CD8-positive, alpha-beta memory T cell (primary cell): ENCODE results near the gene DAB1. TPM values are rescaled to one million over a fixed set of nuclear protein-coding genes. Genes with fewer than 3 reads are reported as not detected.

ENCODE experiments used
- CTCF ChIA-PET: fragments of 350-600 bp; sonication (Branson Sonifier 250); formaldehyde crosslinking; loops from one replicate; lab custom pipeline; 2021; ENCODE audit warnings: antibody characterized with exemption; lab: Charles Lee
- POLR2A ChIA-PET: fragments of 350-600 bp; sonication (Branson Sonifier 250); formaldehyde crosslinking; loops from one replicate; lab custom pipeline; 2021; ENCODE audit warnings: antibody characterized with exemption; lab: Charles Lee
- DNase-seq, 5 donors: peaks; one replicate each; pipeline versions ENCODE4 v3.0.0 to v3.0.0-alpha.2; 2020 to 2022; ENCODE audit warnings: mixed read lengths in 1 of 5
- H3K27ac ChIP-seq: one replicate; pipeline ENCODE4 v1.7.0; 2013; ENCODE audit warnings: low read depth, mild to moderate bottlenecking, low read length, moderate library complexity
- H3K27me3 ChIP-seq: 2 replicates; pipeline ENCODE4 v1.7.0; 2013; ENCODE audit warnings: low read length, mild to moderate bottlenecking; ENCODE audit not compliant: insufficient read depth, poor library complexity, severe bottlenecking
- H3K36me3 ChIP-seq: 2 replicates; pipeline ENCODE4 v1.7.0; 2013; ENCODE audit warnings: mild to moderate bottlenecking, low read length, moderate library complexity; ENCODE audit not compliant: insufficient read depth
- H3K4me1 ChIP-seq: 2 replicates; pipeline ENCODE4 v1.7.0; 2013; ENCODE audit warnings: mild to moderate bottlenecking, low read length, moderate library complexity; ENCODE audit not compliant: insufficient read depth
- H3K4me3 ChIP-seq: 2 replicates; pipeline ENCODE4 v1.7.0; 2013; ENCODE audit warnings: mild to moderate bottlenecking, low read length
- H3K9me3 ChIP-seq: 2 replicates; pipeline ENCODE4 v1.7.0; 2013; ENCODE audit warnings: mild to moderate bottlenecking, low read length
- H3K27ac Mint-ChIP-seq, 8 donors: one replicate each; pipeline ENCODE4 v1.8.0; 2020 to 2021; ENCODE audit warnings: mixed read lengths in 8 of 8, mild to moderate bottlenecking in 6 of 8, inconsistent platforms in 3 of 8, moderate library complexity in 3 of 8
- H3K27me3 Mint-ChIP-seq, 2 donors: one replicate each; pipeline ENCODE4 v1.8.0; 2020 to 2021; ENCODE audit warnings: mixed read lengths in 2 of 2, mild to moderate bottlenecking in 1 of 2, moderate library complexity in 1 of 2
- H3K36me3 Mint-ChIP-seq, 3 donors: one replicate each; pipeline ENCODE4 v1.8.0; 2020 to 2021; ENCODE audit warnings: mixed read lengths in 3 of 3, inconsistent platforms in 1 of 3, mild to moderate bottlenecking in 1 of 3
- H3K4me1 Mint-ChIP-seq, 3 donors: one replicate each; pipeline ENCODE4 v1.8.0; 2020 to 2021; ENCODE audit warnings: mixed read lengths in 3 of 3, inconsistent platforms in 1 of 3, mild to moderate bottlenecking in 1 of 3
- H3K4me3 Mint-ChIP-seq, 7 donors: one replicate each; pipeline ENCODE4 v1.8.0; 2020 to 2021; ENCODE audit warnings: mixed read lengths in 7 of 7, mild to moderate bottlenecking in 6 of 7, moderate library complexity in 4 of 7, inconsistent platforms in 2 of 7
- H3K9me3 Mint-ChIP-seq, 5 donors: one replicate each; pipeline ENCODE4 v1.8.0; 2020 to 2022; ENCODE audit warnings: mixed read lengths in 5 of 5, mild to moderate bottlenecking in 3 of 5, moderate library complexity in 2 of 5, inconsistent platforms in 1 of 5
- polyA plus RNA-seq: library from polyadenylated mRNA; unstranded; fragments of 300-500 nt; fragmentation: Illumina TruSeq; gene quantifications from one replicate; pipeline ENCODE4 v1.2.3, GENCODE V29; 2021
- total RNA-seq, 2 experiments: library from RNA; stranded (reverse); gene quantifications; one replicate each; pipeline ENCODE4 v1.2.3, GENCODE V29; 2021

The DAB1 gene
- total and polyA plus RNA-seq, 3 experiments from 2014 or later: 0.09 to 1.7 TPM; not detected in 1

DNA sequence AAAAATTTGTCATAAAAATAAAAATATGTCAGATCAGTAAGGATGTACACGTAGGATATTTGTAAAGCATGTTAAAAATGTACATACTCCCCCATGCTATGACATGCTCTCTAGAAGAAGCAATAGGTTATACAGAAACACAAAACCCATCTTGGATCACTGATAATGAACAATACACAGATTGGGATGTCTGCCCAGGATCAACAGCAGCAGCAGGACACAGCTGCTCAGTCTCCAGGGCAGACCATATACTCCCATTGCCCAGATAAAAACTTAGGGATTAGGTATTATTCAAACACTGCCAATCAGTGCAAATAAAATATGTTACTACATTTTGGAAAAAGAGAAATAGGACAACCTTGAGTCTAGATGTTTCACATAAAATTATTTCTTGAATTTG, 39.0 kb downstream of the DAB1 start:
- Mint-ChIP-seq H3K27me3 (peaks cover 0 to 4% of the 10 kb centered on the region in 2 donors), H3K36me3 (no peaks in the 10 kb centered on the region), H3K27ac (no peak overlapping the region), H3K4me3 (no peak overlapping the region), H3K4me1 (no peaks in the 10 kb centered on the region), H3K9me3 (peaks cover 0 to 2% (median 0%) of the 10 kb centered on the region in 5 donors)
- H3K36me3 ChIP-seq: no peaks in the 10 kb centered on the region
- H3K4me1 ChIP-seq: no peaks in the 10 kb centered on the region
- ChIA-PET CTCF (no interaction called here), POLR2A (no interaction called here)
- no peak for DNase-seq
- H3K27ac ChIP-seq: no peak overlapping the region
- no peaks in the 10 kb centered on the region for H3K27me3 ChIP-seq
- H3K4me3 ChIP-seq: no peak overlapping the region
- H3K9me3 ChIP-seq: no peaks in the 10 kb centered on the region

DNA sequence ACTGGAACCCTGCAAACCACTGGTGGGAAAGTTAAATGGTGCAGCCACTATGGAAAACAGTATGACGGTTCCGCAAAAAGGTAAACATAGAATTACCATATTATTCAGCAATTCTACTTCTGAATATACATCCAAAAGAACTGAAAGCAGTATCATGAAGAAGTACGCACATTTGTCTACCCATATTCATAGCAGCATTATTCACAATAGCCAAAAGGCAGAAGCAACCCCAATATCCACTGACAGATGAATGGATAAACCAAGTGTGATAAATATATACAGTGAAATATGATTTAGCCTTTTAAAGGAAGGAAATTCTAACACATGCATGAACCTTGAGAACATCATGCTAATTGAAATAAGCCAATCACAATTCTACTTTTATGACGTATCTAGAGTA, 39.6 kb downstream of the DAB1 start:
- no peaks in the 10 kb centered on the region for H3K36me3 ChIP-seq
- Mint-ChIP-seq H3K4me1 (no peaks in the 10 kb centered on the region), H3K27ac (no peak overlapping the region), H3K4me3 (no peak overlapping the region), H3K27me3 (peaks cover 0 to 4% of the 10 kb centered on the region in 2 donors), H3K9me3 (peaks cover 0 to 4% (median 0%) of the 10 kb centered on the region in 5 donors), H3K36me3 (no peaks in the 10 kb centered on the region)
- H3K4me1 ChIP-seq: no peaks in the 10 kb centered on the region
- ChIA-PET CTCF (no interaction called here), POLR2A (no interaction called here)
- H3K9me3 ChIP-seq: no peaks in the 10 kb centered on the region
- no peak for DNase-seq
- no peaks in the 10 kb centered on the region for H3K27me3 ChIP-seq
- no peak overlapping the region for H3K27ac ChIP-seq
- H3K4me3 ChIP-seq: no peak overlapping the region

DNA sequence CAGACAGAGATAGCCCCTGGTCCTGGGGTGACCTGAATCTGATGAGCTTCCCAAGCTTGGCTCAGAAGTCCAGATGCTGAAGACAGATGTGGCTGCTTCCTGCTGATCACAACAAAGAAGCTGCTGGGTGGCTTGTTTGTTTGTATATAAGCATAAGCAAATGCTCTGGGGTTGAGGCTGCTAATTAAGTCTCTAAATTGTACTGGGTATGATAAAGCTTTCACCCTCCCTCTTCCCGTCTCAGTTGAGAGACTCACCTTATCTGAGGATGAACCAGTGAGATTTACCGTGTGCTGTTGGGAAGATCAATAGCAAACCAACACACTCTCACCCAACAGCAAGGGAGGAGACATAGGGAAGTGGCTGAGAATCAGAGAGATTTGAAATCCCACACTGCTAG, 42.0 kb downstream of the DAB1 start:
- ChIA-PET POLR2A (no interaction called here), CTCF (no interaction called here)
- Histone ChIP-seq H3K27me3 (no peaks in the 10 kb centered on the region), H3K36me3 (no peaks in the 10 kb centered on the region), H3K4me3 (no peak overlapping the region), H3K27ac (no peak overlapping the region), H3K9me3 (no peaks in the 10 kb centered on the region), H3K4me1 (no peaks in the 10 kb centered on the region)
- Mint-ChIP-seq H3K4me3 (no peak overlapping the region), H3K27me3 (peaks cover 0 to 7% of the 10 kb centered on the region in 2 donors), H3K4me1 (no peaks in the 10 kb centered on the region), H3K9me3 (peaks cover 0 to 4% (median 0%) of the 10 kb centered on the region in 5 donors), H3K27ac (no peak overlapping the region), H3K36me3 (no peaks in the 10 kb centered on the region)
- no peak for DNase-seq

DNA sequence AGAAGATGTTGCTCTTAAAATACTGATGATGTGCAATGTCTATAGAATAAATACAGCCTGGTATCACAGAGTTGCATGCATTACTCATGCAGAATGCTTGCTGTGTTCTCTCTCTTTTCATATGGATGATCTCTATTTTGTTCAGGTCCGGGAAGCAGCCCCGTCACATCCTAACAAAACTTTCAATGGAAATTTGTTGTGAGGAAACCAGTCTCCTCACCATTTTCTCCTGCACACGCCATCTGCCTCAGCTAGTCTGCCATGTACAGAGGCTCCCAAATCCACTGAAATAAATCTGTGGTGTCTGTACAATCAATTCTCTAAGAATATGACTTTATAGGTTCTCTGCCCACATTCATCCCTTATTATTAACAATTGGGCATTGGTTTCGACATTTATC, 42.4 kb downstream of the DAB1 start:
- Mint-ChIP-seq H3K9me3 (peaks cover 0 to 4% (median 0%) of the 10 kb centered on the region in 5 donors), H3K27ac (no peak overlapping the region), H3K27me3 (peaks cover 0 to 7% of the 10 kb centered on the region in 2 donors), H3K4me1 (no peaks in the 10 kb centered on the region), H3K36me3 (no peaks in the 10 kb centered on the region), H3K4me3 (no peak overlapping the region)
- Histone ChIP-seq H3K27me3 (no peaks in the 10 kb centered on the region), H3K9me3 (no peaks in the 10 kb centered on the region), H3K27ac (no peak overlapping the region), H3K4me1 (no peaks in the 10 kb centered on the region), H3K36me3 (no peaks in the 10 kb centered on the region), H3K4me3 (no peak overlapping the region)
- DNase-seq: no peak
- POLR2A ChIA-PET: no interaction called here
- CTCF ChIA-PET: no interaction called here

DNA sequence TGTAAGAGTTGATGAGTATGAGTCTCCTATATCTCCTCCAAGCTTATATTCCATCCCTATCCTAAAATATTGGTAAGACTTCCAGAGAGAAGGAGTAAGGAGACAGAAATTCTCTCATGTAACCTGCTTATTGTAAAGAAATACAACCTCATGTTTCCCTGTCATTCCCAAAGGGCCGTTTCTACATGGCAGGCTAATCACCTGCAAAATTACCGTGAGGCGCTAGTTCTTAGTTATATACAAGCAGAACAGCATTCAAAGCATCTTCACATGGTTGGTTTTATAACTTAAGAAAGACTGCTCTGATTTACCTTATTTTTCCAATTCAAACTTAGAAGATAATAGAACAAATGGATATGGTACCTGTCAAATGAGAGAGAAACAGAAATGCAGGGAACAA, 42.9 kb downstream of the DAB1 start:
- H3K4me1 Mint-ChIP-seq: no peaks in the 10 kb centered on the region
- no peak overlapping the region for H3K27ac ChIP-seq
- no peak overlapping the region for H3K4me3 ChIP-seq
- peaks cover 0 to 7% of the 10 kb centered on the region in 2 donors for H3K27me3 Mint-ChIP-seq
- H3K27ac Mint-ChIP-seq: no peak overlapping the region
- POLR2A ChIA-PET: no interaction called here
- H3K36me3 Mint-ChIP-seq: no peaks in the 10 kb centered on the region
- no peaks in the 10 kb centered on the region for H3K4me1 ChIP-seq
- peaks cover 0 to 4% (median 0%) of the 10 kb centered on the region in 5 donors for H3K9me3 Mint-ChIP-seq
- H3K36me3 ChIP-seq: no peaks in the 10 kb centered on the region
- no peak for DNase-seq
- no peaks in the 10 kb centered on the region for H3K27me3 ChIP-seq
- H3K4me3 Mint-ChIP-seq: no peak overlapping the region
- no peaks in the 10 kb centered on the region for H3K9me3 ChIP-seq
- CTCF ChIA-PET: no interaction called here

DNA sequence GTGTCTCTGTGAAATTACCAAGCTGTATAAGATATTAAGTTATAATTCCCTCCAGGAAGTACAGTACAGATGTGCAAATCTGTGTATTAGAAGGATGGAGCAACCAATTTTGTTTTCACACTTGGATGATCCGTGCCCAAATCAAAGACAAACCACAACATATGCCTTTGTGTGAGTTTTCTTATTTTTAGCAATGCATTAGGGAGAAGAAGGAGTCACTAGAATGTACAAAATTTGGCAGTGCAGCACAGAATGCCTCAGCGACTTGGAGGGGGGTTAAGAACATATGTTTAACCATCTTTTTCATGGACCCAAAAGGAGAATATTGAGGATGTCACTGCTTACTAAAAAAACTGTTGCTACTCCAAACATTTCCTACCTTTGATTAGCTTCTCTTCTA, 45.3 kb downstream of the DAB1 start:
- Histone ChIP-seq H3K9me3 (no peaks in the 10 kb centered on the region), H3K27me3 (no peaks in the 10 kb centered on the region), H3K27ac (no peak overlapping the region), H3K4me3 (no peak overlapping the region), H3K4me1 (no peaks in the 10 kb centered on the region), H3K36me3 (no peaks in the 10 kb centered on the region)
- ChIA-PET CTCF (no interaction called here), POLR2A (no interaction called here)
- H3K4me1 Mint-ChIP-seq: no peaks in the 10 kb centered on the region
- no peak overlapping the region for H3K4me3 Mint-ChIP-seq
- H3K9me3 Mint-ChIP-seq: peaks cover 0 to 4% (median 0%) of the 10 kb centered on the region in 5 donors
- H3K27me3 Mint-ChIP-seq: peaks cover 0 to 7% of the 10 kb centered on the region in 2 donors
- H3K36me3 Mint-ChIP-seq: no peaks in the 10 kb centered on the region
- H3K27ac Mint-ChIP-seq: no peak overlapping the region
- no peak for DNase-seq

DNA sequence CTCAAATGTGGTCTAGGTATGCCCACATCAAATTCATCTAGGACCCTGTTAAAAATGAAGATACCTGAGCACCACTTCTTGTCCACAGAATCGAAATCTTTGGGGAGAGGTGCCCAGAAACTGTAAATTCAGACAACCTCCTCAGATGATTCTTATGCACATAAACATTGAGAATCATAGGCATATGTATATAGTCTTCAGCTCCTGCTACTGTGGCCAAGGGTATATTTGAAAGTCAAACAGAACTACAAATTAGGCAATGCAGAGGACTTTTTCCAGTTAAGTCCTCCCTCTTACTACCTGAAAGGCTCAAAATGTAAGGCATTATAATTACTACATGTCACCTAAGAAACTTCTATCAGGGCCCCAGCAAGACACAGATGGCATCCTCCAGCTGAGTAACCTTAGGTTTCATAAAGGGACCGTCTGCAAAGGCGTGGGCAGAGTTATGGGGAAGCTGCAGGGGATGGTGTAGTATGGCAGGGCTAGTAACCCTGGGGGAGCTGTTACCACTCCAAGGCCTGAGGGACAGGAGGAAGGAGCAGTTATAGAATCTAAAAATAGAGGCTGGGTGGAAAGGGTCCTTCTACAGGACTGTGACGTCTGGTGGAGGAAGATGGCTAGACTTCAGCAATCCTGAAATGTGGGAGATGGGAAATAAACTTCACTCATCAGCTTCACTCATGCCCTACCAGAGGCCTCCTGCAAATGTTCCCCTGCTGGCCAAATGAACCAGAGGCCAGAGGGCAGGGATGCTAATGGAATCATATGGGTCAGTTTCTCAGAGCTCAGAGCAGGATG, 46.3 kb downstream of the DAB1 start:
- no peak for DNase-seq
- peaks cover 0 to 4% of the 10 kb centered on the region in 2 donors for H3K27me3 Mint-ChIP-seq
- H3K36me3 Mint-ChIP-seq: no peaks in the 10 kb centered on the region
- ChIA-PET POLR2A (no interaction called here), CTCF (no interaction called here)
- H3K27ac Mint-ChIP-seq: no peak overlapping the region
- no peaks in the 10 kb centered on the region for H3K4me1 ChIP-seq
- H3K4me3 ChIP-seq: no peak overlapping the region
- H3K9me3 ChIP-seq: no peaks in the 10 kb centered on the region
- no peaks in the 10 kb centered on the region for H3K4me1 Mint-ChIP-seq
- H3K27ac ChIP-seq: no peak overlapping the region
- peaks cover 0 to 4% (median 0%) of the 10 kb centered on the region in 5 donors for H3K9me3 Mint-ChIP-seq
- H3K4me3 Mint-ChIP-seq: no peak overlapping the region
- H3K36me3 ChIP-seq: no peaks in the 10 kb centered on the region
- no peaks in the 10 kb centered on the region for H3K27me3 ChIP-seq

DNA sequence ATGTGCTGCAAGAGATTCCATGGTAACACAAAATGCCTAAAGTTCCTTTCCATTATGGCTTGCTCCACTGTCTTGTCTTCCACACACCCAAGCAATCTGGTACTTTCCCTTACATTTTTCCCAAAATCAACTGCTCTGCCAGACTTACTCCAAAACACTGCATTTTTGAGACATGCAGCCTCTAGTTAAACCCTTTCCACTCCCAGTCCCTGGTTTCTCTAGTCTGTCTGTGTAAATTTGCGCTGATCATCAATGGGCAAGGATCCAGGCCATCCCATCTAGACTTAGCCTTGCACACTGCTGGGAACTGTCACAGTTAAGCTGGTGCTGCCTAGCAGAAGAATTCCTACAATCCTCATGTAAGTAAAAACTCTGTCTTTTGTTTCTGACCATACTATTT, 47.8 kb downstream of the DAB1 start:
- peaks cover 0 to 4% (median 0%) of the 10 kb centered on the region in 5 donors for H3K9me3 Mint-ChIP-seq
- H3K9me3 ChIP-seq: no peaks in the 10 kb centered on the region
- H3K27ac Mint-ChIP-seq: no peak overlapping the region
- H3K4me1 Mint-ChIP-seq: no peaks in the 10 kb centered on the region
- no peaks in the 10 kb centered on the region for H3K36me3 Mint-ChIP-seq
- H3K4me3 ChIP-seq: no peak overlapping the region
- no peak overlapping the region for H3K27ac ChIP-seq
- H3K27me3 Mint-ChIP-seq: peaks cover 0 to 4% of the 10 kb centered on the region in 2 donors
- H3K36me3 ChIP-seq: no peaks in the 10 kb centered on the region
- H3K4me1 ChIP-seq: no peaks in the 10 kb centered on the region
- ChIA-PET POLR2A (no interaction called here), CTCF (no interaction called here)
- H3K27me3 ChIP-seq: no peaks in the 10 kb centered on the region
- no peak for DNase-seq
- H3K4me3 Mint-ChIP-seq: no peak overlapping the region
